ENCODE data around the gene FZD7.

Gene FZD7

DNA sequence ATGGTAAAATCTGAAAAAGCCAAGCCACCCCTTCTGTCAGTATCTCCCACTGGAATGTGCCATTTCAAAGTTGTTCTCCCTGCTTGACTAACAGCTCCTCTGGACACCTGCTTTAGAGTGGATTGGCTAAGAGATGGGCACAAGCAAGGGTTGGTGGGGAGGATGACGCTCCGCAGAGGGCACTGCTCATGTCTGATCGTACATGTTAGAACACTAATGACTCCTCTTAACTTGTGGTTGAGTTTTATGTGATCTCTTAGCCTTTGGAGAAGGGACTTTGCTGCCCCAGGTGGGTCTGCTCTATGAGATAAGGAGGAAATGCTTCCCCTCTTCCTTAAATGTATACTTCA lies 31.2 kb downstream of the FZD7 start:
- DNase-seq (ENCODE audit: low read depth in 1 of 2, low spot score in 1 of 2), result no peak
- Histone ChIP-seq H3K27me3 (ENCODE audit: insufficient read depth, poor library complexity, severe bottlenecking) (no peaks in the 10 kb centered on the region), H3K4me3 (replicated peaks; ENCODE audit: insufficient read depth, low read length) (no peak overlapping the region), H3K27ac (replicated peaks) (no peak overlapping the region)
- TF ChIP-seq SPI1 (IDR thresholded peaks at IDR 0.05; ENCODE audit: borderline replicate concordance, low read depth) (no peak), POLR2AphosphoS5 (IDR thresholded peaks at IDR 0.05; ENCODE audit: low read depth) (no peak), GABPA (IDR thresholded peaks at IDR 0.05; ENCODE audit: low read depth) (no peak)
- TF ChIP-seq, protein P1, sequence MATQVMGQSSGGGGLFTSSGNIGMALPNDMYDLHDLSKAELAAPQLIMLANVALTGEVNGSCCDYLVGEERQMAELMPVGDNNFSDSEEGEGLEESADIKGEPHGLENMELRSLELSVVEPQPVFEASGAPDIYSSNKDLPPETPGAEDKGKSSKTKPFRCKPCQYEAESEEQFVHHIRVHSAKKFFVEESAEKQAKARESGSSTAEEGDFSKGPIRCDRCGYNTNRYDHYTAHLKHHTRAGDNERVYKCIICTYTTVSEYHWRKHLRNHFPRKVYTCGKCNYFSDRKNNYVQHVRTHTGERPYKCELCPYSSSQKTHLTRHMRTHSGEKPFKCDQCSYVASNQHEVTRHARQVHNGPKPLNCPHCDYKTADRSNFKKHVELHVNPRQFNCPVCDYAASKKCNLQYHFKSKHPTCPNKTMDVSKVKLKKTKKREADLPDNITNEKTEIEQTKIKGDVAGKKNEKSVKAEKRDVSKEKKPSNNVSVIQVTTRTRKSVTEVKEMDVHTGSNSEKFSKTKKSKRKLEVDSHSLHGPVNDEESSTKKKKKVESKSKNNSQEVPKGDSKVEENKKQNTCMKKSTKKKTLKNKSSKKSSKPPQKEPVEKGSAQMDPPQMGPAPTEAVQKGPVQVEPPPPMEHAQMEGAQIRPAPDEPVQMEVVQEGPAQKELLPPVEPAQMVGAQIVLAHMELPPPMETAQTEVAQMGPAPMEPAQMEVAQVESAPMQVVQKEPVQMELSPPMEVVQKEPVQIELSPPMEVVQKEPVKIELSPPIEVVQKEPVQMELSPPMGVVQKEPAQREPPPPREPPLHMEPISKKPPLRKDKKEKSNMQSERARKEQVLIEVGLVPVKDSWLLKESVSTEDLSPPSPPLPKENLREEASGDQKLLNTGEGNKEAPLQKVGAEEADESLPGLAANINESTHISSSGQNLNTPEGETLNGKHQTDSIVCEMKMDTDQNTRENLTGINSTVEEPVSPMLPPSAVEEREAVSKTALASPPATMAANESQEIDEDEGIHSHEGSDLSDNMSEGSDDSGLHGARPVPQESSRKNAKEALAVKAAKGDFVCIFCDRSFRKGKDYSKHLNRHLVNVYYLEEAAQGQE (IDR thresholded peaks at IDR 0.05; ENCODE audit: insufficient replicate concordance, low read depth), result no peak
- TF ChIP-seq, protein P2, sequence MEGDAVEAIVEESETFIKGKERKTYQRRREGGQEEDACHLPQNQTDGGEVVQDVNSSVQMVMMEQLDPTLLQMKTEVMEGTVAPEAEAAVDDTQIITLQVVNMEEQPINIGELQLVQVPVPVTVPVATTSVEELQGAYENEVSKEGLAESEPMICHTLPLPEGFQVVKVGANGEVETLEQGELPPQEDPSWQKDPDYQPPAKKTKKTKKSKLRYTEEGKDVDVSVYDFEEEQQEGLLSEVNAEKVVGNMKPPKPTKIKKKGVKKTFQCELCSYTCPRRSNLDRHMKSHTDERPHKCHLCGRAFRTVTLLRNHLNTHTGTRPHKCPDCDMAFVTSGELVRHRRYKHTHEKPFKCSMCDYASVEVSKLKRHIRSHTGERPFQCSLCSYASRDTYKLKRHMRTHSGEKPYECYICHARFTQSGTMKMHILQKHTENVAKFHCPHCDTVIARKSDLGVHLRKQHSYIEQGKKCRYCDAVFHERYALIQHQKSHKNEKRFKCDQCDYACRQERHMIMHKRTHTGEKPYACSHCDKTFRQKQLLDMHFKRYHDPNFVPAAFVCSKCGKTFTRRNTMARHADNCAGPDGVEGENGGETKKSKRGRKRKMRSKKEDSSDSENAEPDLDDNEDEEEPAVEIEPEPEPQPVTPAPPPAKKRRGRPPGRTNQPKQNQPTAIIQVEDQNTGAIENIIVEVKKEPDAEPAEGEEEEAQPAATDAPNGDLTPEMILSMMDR (IDR thresholded peaks at IDR 0.05; ENCODE audit: insufficient read depth, low read length), result no peak

DNA sequence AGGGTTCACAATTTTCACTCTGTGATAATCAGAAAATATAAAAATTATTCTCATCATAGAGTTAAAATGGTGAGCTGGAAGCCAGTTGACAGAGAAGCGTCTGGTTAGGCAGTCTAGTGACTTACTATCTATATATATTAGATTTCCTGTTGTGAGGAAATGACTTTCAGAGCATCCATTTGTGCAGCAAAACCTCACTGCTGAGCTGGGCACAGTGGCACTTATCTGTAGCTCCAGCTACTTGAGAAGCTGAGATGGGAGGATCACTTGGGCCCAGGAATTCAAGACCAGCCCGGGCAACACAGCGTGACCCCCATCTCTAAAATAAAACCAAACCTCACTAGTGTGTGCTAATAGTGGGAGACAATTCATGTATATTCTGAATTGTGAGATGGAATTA lies 32.2 kb downstream of the FZD7 start:
- Histone ChIP-seq H3K27ac (replicated peaks) (no peak overlapping the region), H3K4me3 (replicated peaks; ENCODE audit: insufficient read depth, low read length) (no peak overlapping the region), H3K27me3 (ENCODE audit: insufficient read depth, poor library complexity, severe bottlenecking) (no peaks in the 10 kb centered on the region)
- no peak for TF ChIP-seq SPI1 (IDR thresholded peaks at IDR 0.05; ENCODE audit: borderline replicate concordance, low read depth)
- TF ChIP-seq, protein P1 (IDR thresholded peaks at IDR 0.05; ENCODE audit: insufficient replicate concordance, low read depth), result no peak
- TF ChIP-seq POLR2AphosphoS5 (IDR thresholded peaks at IDR 0.05; ENCODE audit: low read depth), result no peak
- TF ChIP-seq, protein P2 (IDR thresholded peaks at IDR 0.05; ENCODE audit: insufficient read depth, low read length), result no peak
- TF ChIP-seq GABPA (IDR thresholded peaks at IDR 0.05; ENCODE audit: low read depth), result no peak
- DNase-seq (ENCODE audit: low read depth in 1 of 2, low spot score in 1 of 2), result no peak

DNA sequence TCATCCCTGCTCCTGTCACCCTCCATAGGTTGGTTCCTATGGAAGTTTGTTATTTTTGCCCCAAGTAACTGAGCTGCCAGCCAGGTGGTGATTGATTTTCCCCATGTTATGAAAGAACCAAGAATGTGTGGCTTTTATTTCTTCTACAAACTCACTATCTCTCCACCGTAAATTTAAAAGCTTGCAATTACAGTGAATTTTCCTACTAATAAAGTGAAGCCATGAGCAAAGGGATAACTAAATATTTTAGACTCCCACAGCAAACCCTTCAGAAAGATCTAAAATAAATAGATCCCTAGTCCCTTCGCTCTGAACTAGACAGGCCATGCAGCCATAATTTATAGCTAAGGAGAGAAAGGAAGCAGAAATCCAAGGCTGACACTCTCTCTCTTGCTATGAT lies 33.2 kb downstream of the FZD7 start:
- TF ChIP-seq POLR2AphosphoS5 (IDR thresholded peaks at IDR 0.05; ENCODE audit: low read depth) (no peak), SPI1 (IDR thresholded peaks at IDR 0.05; ENCODE audit: borderline replicate concordance, low read depth) (no peak), GABPA (IDR thresholded peaks at IDR 0.05; ENCODE audit: low read depth) (no peak)
- TF ChIP-seq, protein P2 (IDR thresholded peaks at IDR 0.05; ENCODE audit: insufficient read depth, low read length), result no peak
- TF ChIP-seq, protein P1 (IDR thresholded peaks at IDR 0.05; ENCODE audit: insufficient replicate concordance, low read depth), result no peak
- DNase-seq (ENCODE audit: low read depth in 1 of 2, low spot score in 1 of 2), result no peak
- H3K4me3 ChIP-seq (replicated peaks; ENCODE audit: insufficient read depth, low read length), result no peak overlapping the region
- H3K27ac ChIP-seq (replicated peaks), result no peak overlapping the region
- no peaks in the 10 kb centered on the region for H3K27me3 ChIP-seq (ENCODE audit: insufficient read depth, poor library complexity, severe bottlenecking)

Data from HL-60 (cell line).